ENCODE data around the gene SLX4IP. TPM values are rescaled to one million over a fixed set of nuclear protein-coding genes. Genes with fewer than 3 reads are reported as not detected.

The SLX4IP gene
- total and polyA plus RNA-seq, 2 of the 13 experiments (the other 11 are each of a cell fraction or from before 2014, with no cell fraction given), result 3.6 to 7.3 TPM

DNA sequence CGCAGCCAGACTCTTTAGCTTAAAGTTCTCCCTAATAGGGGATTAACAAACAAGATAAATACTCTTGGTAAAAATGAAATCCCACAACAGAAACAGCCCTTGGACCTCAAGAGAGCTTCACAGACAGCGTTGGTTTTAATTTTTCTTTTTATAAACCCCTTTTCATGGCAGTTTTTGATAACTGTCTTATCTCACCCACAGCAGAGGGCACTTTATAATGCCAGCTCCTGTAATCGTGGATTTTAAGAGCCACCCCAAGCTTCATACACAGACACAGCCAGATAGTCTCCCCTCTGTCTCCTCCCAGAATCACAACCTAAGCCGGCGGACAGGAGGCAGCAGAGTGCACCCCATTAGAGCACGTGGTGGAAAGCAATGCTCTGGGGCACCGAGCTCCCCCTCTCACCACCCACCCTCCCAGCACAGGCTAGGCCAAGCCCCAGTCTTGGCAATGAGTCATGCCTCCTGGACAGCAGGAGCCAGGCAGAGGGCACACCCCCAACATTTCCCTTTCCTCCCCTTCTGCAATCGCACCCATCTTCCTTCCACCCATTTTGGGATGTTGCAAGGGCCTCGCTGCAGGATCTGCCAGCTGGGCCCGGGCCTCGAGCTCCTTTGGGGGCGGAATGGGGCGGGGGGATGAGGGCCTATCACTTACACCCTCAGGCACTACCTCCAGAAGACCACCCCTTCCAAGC is 236.3 kb downstream of the SLX4IP start (continued):
- TF ChIP-seq, protein P1, sequence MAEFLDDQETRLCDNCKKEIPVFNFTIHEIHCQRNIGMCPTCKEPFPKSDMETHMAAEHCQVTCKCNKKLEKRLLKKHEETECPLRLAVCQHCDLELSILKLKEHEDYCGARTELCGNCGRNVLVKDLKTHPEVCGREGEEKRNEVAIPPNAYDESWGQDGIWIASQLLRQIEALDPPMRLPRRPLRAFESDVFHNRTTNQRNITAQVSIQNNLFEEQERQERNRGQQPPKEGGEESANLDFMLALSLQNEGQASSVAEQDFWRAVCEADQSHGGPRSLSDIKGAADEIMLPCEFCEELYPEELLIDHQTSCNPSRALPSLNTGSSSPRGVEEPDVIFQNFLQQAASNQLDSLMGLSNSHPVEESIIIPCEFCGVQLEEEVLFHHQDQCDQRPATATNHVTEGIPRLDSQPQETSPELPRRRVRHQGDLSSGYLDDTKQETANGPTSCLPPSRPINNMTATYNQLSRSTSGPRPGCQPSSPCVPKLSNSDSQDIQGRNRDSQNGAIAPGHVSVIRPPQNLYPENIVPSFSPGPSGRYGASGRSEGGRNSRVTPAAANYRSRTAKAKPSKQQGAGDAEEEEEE (CRISPR knock-in tag; IDR thresholded peaks at IDR 0.05; ENCODE audit: borderline replicate concordance), result 0 out of 2 replicates have a peak, but pooled peaks have one; percentile 60
- TF ChIP-seq ZBTB1 (CRISPR knock-in tag; IDR thresholded peaks at IDR 0.05; ENCODE audit: borderline replicate concordance) (0 out of 2 replicates have a peak, but pooled peaks have one; percentile 12), KDM3A (CRISPR knock-in tag; IDR thresholded peaks at IDR 0.05; ENCODE audit: low read depth) (peak; percentile 18; the same call in 1 of the 2 replicates), ZNF83 (CRISPR knock-in tag; IDR thresholded peaks at IDR 0.05; ENCODE audit: borderline replicate concordance) (no peak), JUN (CRISPR knock-in tag; IDR thresholded peaks at IDR 0.05) (peak; percentile 81), ONECUT2 (CRISPR knock-in tag; IDR thresholded peaks at IDR 0.05) (no peak), MAFK (conservative IDR thresholded peaks at IDR 0.05 in 1 of 2, IDR thresholded peaks at IDR 0.05 in 1 of 2; ENCODE audit: low read length in 2 of 2) (peak in 1 of 2 experiments; percentile 1; a peak in 1 of 4 replicates), NFYB (CRISPR knock-in tag; IDR thresholded peaks at IDR 0.05) (0 out of 2 replicates have a peak, but pooled peaks have one; percentile 11), TSC22D2 (CRISPR knock-in tag; IDR thresholded peaks at IDR 0.05; ENCODE audit: borderline replicate concordance) (no peak), HNF4A (CRISPR knock-in tag; IDR thresholded peaks at IDR 0.05) (peak; percentile 8; the same call in 1 of the 2 replicates), SAFB2 (CRISPR knock-in tag; IDR thresholded peaks at IDR 0.05; ENCODE audit: borderline replicate concordance, low read depth) (peak; percentile 42; the same call in 1 of the 2 replicates), ZNF350 (CRISPR knock-in tag; IDR thresholded peaks at IDR 0.05; ENCODE audit: borderline replicate concordance, low read depth) (no peak), NCOA5 (CRISPR knock-in tag; IDR thresholded peaks at IDR 0.05) (no peak), ZNF780A (CRISPR knock-in tag; IDR thresholded peaks at IDR 0.05) (no peak), NCOR1 (IDR thresholded peaks at IDR 0.05; ENCODE audit: borderline replicate concordance, low read length) (peak; percentile 51; the same call in 1 of the 2 replicates)
- TF ChIP-seq, protein P2, sequence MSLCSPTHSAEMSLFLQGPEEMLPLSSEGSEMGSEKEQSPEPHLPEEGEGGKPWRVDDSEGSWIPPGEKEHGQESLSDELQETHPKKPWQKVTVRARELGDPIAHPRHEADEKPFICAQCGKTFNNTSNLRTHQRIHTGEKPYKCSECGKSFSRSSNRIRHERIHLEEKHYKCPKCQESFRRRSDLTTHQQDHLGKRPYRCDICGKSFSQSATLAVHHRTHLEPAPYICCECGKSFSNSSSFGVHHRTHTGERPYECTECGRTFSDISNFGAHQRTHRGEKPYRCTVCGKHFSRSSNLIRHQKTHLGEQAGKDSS (CRISPR knock-in tag; IDR thresholded peaks at IDR 0.05; ENCODE audit: borderline replicate concordance, low read depth), result peak; percentile 85; the same call in 1 of the 2 replicates
- TF ChIP-seq, protein P3, sequence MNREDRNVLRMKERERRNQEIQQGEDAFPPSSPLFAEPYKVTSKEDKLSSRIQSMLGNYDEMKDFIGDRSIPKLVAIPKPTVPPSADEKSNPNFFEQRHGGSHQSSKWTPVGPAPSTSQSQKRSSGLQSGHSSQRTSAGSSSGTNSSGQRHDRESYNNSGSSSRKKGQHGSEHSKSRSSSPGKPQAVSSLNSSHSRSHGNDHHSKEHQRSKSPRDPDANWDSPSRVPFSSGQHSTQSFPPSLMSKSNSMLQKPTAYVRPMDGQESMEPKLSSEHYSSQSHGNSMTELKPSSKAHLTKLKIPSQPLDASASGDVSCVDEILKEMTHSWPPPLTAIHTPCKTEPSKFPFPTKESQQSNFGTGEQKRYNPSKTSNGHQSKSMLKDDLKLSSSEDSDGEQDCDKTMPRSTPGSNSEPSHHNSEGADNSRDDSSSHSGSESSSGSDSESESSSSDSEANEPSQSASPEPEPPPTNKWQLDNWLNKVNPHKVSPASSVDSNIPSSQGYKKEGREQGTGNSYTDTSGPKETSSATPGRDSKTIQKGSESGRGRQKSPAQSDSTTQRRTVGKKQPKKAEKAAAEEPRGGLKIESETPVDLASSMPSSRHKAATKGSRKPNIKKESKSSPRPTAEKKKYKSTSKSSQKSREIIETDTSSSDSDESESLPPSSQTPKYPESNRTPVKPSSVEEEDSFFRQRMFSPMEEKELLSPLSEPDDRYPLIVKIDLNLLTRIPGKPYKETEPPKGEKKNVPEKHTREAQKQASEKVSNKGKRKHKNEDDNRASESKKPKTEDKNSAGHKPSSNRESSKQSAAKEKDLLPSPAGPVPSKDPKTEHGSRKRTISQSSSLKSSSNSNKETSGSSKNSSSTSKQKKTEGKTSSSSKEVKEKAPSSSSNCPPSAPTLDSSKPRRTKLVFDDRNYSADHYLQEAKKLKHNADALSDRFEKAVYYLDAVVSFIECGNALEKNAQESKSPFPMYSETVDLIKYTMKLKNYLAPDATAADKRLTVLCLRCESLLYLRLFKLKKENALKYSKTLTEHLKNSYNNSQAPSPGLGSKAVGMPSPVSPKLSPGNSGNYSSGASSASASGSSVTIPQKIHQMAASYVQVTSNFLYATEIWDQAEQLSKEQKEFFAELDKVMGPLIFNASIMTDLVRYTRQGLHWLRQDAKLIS (CRISPR knock-in tag; IDR thresholded peaks at IDR 0.05), result peak; percentile 45; the same call in 1 of the 2 replicates
- TF ChIP-seq, protein P4, sequence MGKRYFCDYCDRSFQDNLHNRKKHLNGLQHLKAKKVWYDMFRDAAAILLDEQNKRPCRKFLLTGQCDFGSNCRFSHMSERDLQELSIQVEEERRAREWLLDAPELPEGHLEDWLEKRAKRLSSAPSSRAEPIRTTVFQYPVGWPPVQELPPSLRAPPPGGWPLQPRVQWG (CRISPR knock-in tag; IDR thresholded peaks at IDR 0.05; ENCODE audit: borderline replicate concordance, low read depth), result no peak
- TF ChIP-seq, protein P5, sequence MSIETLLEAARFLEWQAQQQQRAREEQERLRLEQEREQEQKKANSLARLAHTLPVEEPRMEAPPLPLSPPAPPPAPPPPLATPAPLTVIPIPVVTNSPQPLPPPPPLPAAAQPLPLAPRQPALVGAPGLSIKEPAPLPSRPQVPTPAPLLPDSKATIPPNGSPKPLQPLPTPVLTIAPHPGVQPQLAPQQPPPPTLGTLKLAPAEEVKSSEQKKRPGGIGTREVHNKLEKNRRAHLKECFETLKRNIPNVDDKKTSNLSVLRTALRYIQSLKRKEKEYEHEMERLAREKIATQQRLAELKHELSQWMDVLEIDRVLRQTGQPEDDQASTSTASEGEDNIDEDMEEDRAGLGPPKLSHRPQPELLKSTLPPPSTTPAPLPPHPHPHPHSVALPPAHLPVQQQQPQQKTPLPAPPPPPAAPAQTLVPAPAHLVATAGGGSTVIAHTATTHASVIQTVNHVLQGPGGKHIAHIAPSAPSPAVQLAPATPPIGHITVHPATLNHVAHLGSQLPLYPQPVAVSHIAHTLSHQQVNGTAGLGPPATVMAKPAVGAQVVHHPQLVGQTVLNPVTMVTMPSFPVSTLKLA (IDR thresholded peaks at IDR 0.05), result peak; percentile 90
